Head of caudate nucleus (tissue), 42 donors: ENCODE measurements around the gene CXCR3.
"Not testable (repeated sequence)": the region's sequence is repeated elsewhere in the genome, so short reads cannot be mapped to it uniquely, and the experiment has no call there.

Source experiments
- DNase-seq, 42 donors: peaks; one replicate each; pipeline versions ENCODE4 v3.0.0 to v3.0.0-alpha.2; 2020 to 2021; ENCODE audit warnings: mixed read lengths in 7 of 42
- intact Hi-C: fragments of 100-400 bp; cut with DNase I; formaldehyde crosslinking; loops from one replicate; pipeline ENCODE4 v1.15.0; 2022

Gene CXCR3

DNA sequence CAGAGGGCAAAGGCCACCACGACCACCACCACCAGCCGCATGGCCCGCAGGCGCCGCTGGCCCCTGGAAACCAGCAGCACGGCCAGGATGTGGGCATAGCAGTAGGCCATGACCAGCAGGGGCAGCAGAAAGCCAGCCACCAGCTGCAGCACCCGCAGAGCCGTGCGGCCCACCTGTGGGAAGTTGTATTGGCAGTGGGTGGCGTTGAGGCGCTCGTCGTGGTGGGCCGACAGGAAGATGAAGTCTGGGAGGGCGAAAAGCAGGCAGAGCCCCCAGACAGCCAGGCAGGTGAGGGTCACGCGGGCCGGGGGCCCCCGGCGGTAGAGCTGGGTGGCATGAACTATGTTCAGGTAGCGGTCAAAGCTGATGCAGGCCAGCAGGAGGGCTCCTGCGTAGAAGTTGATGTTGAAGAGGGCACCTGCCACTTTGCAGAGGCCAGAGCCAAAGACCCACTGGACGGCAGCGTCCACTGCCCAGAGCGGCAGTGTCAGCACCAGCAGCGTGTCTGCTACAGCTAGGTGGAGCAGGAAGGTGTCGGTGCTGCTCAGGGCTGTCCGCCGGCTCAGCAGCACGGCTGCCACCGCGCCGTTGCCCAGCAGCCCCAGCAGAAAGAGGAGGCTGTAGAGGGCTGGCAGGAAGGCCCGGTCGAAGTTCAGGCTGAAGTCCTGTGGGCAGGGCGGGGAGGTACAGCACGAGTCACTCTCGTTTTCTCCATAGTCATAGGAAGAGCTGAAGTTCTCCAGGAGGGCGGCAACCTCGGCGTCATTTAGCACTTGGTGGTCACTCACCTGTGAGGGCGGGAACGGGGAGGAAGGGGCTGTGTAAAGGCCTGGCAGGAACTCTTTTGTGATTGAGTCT is 1.4 kb downstream of the CXCR3 start:
- DNase-seq, result no peak

DNA sequence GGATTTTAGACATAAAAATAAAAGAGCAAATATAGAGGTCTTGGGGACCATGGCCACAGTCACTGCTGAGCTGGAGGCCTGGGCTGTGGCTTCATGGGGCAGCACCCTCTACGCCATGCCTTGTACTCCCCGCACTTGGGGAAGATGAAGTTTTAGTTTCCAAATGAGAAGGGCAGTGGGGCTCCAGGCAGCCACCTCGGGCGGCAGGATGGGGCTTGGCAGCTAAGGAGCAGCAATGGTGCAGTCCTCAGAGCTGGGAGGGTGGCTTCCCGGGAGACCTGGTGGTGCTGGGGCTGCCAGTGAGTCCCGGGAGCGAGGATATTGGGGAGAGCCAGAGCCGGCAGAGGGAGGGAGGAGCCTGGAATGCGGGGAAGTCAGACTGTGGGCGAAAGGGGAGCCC is 2.4 kb downstream of the CXCR3 start:
- no peak for DNase-seq
- intact Hi-C loops, result no loop called here

More for the DNA sequence above, 1.4 kb downstream of the CXCR3 start:
- intact Hi-C loops, result no loop called here

DNA sequence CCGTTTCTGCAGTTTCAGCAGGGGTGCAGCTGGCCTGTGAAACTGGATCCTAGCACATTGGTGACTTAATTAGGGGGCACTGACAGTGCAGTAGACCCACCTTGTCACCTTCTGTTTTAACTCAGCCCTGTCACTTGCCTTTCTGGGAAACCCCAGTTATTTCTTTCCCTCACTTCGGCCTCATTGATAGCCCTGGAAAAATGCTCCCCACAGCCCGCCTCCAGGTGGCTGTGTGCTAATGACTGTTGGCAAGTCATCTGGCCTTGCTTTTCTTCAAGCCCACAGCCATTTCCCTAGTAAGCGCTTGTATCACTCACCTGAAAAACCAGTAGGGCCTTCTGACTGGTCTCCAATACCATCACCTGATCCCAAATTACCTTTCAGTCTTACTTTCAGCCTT is 3.3 kb downstream of the CXCR3 start:
- DNase-seq, result no peak
- intact Hi-C loops, result no loop called here

- intact Hi-C loops, result no loop called here
- DNase-seq, result no peak
Measured at GRCh38 chrX:71612256-71612655, 6.1 kb downstream of the CXCR3 start.

DNA sequence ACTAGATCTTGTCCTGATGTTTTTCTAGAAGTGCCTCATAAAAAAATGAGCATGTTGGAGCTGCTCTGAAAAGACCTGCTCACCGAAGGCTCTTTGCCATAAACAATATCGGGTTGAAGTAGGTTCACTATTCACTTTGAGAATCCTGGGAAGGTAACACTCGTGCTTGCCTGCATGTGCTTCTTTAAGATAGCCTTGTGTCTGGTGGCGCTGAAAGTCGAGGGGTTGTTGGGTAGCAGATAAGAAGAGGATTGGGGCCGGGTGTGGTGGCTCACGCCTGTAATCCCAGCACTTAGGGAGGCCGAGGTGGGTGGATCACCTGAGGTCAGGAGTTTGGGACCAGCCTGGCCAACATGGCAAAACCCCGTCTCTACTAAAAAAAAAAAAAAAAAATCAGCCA is 6.6 kb downstream of the CXCR3 start:
- intact Hi-C loops, DNase-seq: not testable (repeated sequence)

DNA sequence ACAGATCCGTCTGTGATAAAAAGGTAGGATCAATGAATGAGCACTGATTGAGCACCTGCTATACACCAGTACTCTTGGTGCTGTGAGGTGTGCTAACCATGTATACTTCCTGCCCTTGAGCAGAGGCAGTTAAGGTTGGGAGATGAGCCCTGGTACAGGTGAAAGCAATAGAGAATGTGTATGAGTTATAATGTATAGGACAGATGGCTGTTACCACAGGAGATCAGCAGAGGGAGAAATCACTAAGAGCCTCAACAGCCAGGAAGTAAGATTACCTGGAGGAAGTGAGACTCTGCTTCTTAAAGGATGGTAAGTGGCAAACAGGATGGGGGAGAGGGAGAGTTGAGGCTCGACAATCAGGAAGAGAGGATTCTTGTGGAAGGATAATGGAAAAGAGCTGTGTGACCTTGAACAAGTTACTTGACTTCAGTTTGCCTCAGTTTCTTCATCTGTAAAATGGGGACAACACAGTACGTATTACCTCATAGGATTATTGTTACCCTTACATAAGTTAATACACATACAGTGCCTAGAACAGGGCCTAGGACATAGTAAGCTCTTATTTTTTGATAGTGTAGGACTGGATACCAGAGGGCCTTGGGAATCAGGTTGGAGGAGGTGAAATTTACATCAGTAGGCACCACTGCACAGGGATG is 9.1 kb downstream of the CXCR3 start:
- no peak for DNase-seq
- intact Hi-C loops, result no loop called here

DNA sequence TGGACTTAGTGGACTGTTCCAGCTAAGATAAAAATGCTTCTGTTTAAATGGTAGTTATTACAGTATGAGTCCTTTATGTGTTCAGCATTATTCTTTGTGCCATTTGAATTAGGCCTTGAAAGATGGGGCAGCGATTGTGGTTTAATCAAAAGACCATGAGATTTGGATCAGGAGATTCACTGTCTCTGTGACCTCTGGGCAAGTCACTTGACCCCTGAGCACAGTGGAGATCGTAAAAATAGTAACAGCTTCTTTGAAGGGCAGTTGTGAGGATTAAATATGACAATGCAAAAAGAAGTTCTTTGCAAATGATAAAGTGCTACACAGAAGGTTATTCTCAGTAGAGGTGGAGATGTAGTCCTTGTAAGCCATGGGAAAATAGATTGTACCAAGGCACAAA is 10.8 kb downstream of the CXCR3 start:
- no peak for DNase-seq
- intact Hi-C loops, result no loop called here

DNA sequence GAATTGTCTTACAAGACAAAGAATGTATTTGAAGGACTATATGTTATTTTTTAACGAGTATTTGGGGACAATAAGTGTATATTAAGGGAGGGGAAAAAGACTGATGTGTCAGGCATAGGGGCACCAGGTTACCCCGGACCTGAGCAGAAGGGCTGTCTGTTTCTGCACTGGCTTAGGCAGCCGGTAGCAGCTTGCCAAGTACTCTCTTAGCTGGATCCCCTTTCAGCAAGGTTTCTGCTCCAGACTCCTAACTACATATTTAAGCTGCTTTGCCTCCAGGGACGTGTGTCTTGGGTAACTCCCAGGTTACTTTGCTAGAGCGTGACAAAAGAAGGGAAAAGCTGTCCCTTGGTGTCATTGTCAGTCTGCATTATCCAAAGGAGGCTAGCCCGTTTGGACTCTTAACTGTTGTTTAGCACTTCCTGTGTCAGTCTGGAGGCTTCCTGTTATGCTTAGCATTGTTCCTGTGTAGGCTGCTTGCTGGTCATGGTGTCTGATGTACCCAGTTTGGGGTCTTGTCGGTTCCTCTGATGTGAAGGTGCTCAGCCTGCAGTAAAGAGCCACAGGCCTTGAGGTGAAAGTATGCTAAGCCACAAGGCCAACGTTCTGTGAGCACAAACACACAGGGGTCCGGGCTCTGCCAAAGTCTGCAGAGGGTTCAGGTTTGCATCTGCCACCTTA is 11.6 kb downstream of the CXCR3 start:
- no peak for DNase-seq
- intact Hi-C loops, result no loop called here

DNA sequence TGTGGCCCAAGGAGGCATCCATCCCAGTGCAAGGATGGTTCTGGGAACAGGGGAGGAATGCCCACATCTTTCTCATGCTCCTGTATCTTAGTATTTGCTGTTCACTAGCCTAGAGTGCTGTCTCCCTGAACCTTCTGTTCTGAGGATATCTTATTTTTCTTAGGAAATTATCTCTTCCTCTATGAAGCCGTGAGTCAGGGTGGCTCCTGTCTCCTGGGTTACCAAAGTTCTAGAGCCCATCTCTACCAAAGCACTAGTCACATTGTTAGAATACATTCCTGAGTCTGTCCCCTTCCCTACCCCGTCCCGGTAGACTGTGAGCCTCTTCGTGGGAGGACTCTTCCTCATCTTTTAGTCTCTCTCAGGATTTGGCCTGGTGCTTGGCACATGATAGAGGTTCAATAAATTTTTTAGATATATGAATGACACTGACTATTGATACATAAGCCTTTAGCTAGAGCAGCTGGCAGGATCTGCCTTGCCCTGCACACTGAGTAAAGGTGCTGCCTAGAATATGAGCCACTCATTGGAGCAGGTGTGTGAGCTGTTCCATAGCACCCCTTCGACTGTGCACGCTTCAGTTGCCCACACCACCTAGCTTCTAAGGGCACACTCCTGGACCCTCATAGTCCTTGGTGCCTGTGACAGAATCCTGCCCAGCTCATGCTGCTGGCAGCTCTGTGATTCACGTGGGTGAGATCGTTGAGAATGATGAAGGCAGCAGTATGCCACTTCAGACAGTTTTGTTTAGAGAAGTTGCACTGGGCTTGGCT is 13.3 kb downstream of the CXCR3 start:
- intact Hi-C loops, result no loop called here
- no peak for DNase-seq

- intact Hi-C loops, result no loop called here
- peak in 1 of 42 donors; percentile 1 for DNase-seq
Measured at GRCh38 chrX:71604141-71604540, 14.2 kb downstream of the CXCR3 start.

DNA sequence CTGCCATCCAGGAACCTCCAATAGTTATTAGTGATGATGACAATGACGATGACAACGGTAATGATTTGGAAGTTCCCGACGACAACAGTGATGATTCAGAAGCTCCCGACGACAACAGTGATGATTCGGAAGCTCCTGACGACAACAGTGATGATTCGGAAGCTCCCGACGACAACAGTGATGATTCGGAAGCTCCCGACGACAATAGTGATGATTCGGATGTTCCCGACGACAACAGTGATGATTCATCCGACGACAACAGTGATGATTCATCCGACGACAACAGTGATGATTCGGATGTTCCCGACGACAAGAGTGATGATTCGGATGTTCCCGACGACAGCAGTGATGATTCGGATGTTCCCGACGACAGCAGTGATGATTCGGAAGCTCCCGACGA is 14.7 kb downstream of the CXCR3 start:
- intact Hi-C loops, result no loop called here
- peak in 3 of 42 donors; percentile 19 to 25 (median 22) for DNase-seq

DNA sequence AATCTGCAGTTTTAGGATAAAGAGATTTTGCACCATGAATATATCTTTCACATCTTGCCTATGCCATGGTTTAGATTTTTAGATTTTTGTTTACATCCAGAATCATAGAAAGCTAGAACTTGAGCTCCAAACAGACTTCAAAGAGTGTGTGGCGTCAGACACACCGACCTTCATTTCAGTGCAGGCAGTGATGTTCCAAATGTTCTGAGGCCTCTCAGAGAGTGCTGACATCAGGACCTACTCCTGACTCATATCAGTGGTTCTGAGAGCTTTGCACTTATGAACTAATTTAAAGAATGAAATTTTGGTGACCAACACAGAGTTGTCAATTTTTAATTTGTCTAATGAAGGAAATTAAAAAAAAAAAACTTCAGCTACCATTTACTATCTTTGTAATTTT is 18.3 kb downstream of the CXCR3 start:
- intact Hi-C loops, result no loop called here

DNA sequence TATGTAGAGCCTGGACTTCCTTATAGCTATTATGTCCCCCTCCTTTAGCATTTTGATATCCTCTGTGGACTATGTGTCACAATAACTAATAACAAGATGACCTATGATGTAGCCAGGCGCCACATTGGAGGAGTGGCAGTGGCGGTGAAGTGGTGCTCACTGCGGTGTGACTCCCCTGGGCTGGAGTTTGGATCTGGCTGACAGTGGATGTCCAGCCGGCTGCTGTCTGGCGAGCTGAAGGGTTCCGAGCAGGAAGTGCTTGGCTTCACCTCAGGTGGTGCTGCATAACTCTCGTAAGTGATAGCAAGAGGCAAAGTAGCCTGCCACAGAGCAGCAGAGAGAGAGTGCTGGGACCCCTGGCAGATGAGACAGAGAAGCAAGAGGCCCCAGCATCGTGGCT is 25.1 kb downstream of the CXCR3 start:
- DNase-seq, intact Hi-C loops: not testable (repeated sequence)

More for the DNA sequence above, 18.3 kb downstream of the CXCR3 start:
- DNase-seq, result no peak

DNA sequence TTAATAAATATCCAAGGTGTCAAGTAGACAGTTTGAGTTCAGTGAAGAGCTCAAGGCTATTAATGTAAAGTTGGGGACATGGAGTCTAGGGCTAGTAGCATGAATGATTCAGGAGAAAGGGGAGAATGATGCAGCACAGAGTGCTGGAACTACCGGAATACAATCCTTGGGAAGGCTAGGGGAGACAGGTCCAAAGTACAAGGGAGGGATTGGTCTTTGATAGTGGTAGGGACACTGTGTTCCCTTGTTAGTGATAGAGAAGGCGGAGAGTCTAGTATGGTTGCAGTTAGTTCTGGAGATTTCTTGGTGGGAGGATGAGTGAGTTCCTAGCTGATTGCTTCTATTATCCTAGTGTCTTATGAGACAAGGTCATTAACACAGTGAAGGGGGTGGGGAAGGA is 31.4 kb downstream of the CXCR3 start:
- intact Hi-C loops, result no loop called here
- no peak for DNase-seq

GRCh38 chrX:71581210-71581609 is 37.1 kb downstream of the CXCR3 start:
- intact Hi-C loops, result no loop called here
- no peak for DNase-seq

- intact Hi-C loops, result no loop called here
Measured at GRCh38 chrX:71579990-71580380, 38.3 kb downstream of the CXCR3 start.

DNA sequence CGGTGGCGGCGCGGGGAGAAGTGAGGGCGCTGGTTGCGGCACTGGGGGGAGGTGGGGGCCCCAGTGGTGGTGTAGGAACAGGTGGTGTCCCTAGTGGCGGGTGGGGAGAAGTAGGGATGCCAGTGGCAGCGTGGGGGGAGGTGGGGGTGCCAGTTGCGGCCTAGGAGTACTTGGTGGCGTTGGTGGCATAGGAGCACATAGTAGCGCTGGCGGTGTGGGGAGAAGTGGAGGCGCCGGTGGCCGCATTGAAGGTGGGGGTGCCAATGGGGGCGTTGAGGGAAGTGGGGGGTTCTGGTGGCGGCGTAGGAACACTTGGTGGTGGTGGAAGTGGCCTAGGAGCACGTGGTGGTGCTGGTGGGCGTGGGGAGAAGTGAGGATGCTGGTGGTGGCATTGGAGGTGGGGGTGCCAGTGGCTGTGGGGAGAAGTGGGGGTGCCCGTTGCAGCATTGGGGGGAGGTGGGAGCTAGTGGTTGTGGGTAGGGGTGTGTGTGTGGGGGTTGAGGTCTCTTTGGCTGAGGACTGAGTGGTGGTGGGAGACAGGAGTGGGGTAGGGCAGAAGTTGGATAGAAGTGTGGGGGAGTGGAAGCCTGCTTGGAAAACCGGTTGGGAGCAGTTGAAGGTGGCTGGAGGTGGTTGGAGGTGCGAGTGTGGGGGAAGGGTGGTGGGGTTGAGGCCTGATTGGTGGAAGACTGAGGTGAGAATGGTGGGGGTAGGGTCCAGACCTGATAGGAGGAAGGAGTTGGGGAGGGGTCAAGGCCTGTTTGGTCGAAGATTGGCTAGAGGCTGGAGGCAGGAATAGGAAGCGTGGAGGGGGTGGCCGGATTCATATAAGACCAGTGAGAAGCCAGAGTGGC is 38.9 kb downstream of the CXCR3 start:
- no peak for DNase-seq
- intact Hi-C loops, result no loop called here

More at GRCh38 chrX:71579990-71580380, 38.3 kb downstream of the CXCR3 start:
- DNase-seq, result no peak
